ENCODE measurements around the gene REPS2. TPM values are rescaled to one million over a fixed set of nuclear protein-coding genes. Genes with fewer than 3 reads are reported as not detected.

Gene REPS2
- total and polyA plus RNA-seq, 5 donors from 2014 or later, result 0.05 to 0.74 (median 0.52) TPM; not detected in 2

DNA sequence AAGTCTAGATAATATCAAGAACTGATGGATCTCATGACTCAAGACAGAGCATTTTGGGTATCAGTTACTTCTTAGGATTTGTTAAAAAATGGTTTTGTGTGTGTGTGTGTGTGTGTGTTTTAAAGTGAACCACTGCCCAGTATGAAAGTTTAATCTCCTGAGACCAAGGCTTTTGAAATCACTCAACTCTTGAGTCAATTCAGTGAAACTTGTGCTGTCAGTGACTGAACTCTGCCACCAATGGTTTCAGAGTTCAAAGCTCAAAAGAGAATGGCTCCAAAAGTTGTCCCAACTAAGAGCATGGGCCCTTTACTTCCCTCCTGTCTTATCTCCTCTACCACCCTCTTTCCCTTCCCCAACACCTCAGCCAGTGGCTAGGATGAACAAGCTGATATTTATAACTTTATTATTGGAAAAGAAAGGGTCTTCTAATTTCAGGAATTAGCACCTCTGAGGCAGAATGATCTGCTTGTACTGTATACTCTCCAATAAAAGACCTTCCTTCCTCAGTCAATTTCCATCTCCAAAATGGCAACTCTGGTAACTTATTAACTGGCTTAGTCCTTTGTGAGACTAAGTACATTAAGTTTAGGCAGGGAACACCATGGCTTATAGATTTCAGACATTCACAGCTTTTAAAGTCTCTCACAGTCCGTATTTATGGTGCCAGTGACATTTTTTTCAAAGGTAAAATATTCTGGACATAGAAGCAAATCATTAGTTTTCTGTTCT is 152.2 kb downstream of the REPS2 start:
- no peaks in the 10 kb centered on the region for H3K27me3 ChIP-seq (ENCODE audit: control insufficient read depth, insufficient read depth, low read length)
- H3K36me3 ChIP-seq (ENCODE audit: control insufficient read depth, insufficient read depth, low read length), result no peaks in the 10 kb centered on the region
- H3K27ac Mint-ChIP-seq, result no peak overlapping the region
- no peaks in the 10 kb centered on the region for H3K4me1 Mint-ChIP-seq
- no peaks in the 10 kb centered on the region for H3K4me1 ChIP-seq (ENCODE audit: control insufficient read depth, insufficient read depth, low read length, poor library complexity, severe bottlenecking)
- no peaks in the 10 kb centered on the region for H3K9me3 ChIP-seq (ENCODE audit: control insufficient read depth in 2 of 2, low read length in 2 of 2)
- ATAC-seq (ENCODE audit: low read depth in 2 of 2) (no peak), DNase-seq (no peak)
- peaks cover 0 to 3% (median 0%) of the 10 kb centered on the region in 7 donors for H3K9me3 Mint-ChIP-seq
- H3K36me3 Mint-ChIP-seq, result no peaks in the 10 kb centered on the region
- H3K27me3 Mint-ChIP-seq, result no peaks in the 10 kb centered on the region
- no peak overlapping the region for H3K27ac ChIP-seq (ENCODE audit: insufficient read depth, low read length, poor library complexity, severe bottlenecking)
- H3K4me3 ChIP-seq (ENCODE audit: low read depth, low read length), result no peak overlapping the region
- H3K4me3 Mint-ChIP-seq, result no peak overlapping the region

DNA sequence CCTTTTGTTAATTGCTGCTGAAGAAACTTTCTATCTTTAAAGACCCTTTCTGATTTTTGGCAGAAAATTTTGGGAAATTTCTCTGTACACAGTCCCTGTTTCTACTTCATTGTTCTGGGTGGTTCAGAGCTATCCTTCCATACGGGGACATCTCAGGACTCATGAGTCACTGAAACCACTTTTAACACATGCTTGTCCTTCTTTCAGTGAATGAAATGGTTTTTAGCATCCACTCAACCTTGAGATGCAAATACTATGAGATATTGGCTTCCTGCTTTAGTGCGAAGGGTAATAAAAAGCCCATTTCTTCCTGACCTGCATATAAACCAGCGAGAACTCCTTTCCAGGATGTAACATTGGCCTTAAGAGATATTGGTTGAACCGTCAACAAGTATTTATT is 158.0 kb downstream of the REPS2 start:
- DNase-seq, result no peak
- Histone ChIP-seq H3K27ac (ENCODE audit: insufficient read depth, low read length, poor library complexity, severe bottlenecking) (no peak overlapping the region), H3K4me3 (ENCODE audit: low read depth, low read length) (no peak overlapping the region), H3K4me1 (ENCODE audit: control insufficient read depth, insufficient read depth, low read length, poor library complexity, severe bottlenecking) (no peaks in the 10 kb centered on the region), H3K27me3 (ENCODE audit: control insufficient read depth, insufficient read depth, low read length) (no peaks in the 10 kb centered on the region), H3K36me3 (ENCODE audit: control insufficient read depth, insufficient read depth, low read length) (no peaks in the 10 kb centered on the region), H3K9me3 (ENCODE audit: control insufficient read depth in 2 of 2, low read length in 2 of 2) (no peaks in the 10 kb centered on the region)
- Mint-ChIP-seq H3K9me3 (peaks cover 0 to 2% (median 0%) of the 10 kb centered on the region in 7 donors), H3K27ac (no peak overlapping the region), H3K27me3 (no peaks in the 10 kb centered on the region), H3K4me3 (no peak overlapping the region), H3K36me3 (no peaks in the 10 kb centered on the region), H3K4me1 (no peaks in the 10 kb centered on the region)
- no peak for ATAC-seq (ENCODE audit: low read depth in 2 of 2)

DNA sequence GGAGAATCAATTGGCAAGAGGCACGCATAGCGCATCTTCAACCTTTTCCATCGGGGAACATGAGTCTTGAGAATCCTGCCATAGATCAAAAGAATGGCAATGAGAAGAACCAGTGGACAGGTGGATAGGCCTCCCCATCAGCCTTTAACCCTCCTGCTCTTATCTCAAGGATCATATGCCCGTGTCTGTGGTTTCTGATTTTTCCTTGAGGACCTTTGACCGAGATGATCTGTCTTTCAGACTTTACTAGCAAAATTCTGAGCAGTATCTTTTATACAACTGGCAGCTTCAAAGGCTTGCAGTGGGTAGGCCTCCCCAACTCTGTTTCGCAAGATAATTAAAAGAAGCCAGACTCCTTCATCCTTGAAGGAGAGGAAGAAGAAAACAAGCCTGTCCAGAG is 174.4 kb downstream of the REPS2 start:
- no peak for DNase-seq

DNA sequence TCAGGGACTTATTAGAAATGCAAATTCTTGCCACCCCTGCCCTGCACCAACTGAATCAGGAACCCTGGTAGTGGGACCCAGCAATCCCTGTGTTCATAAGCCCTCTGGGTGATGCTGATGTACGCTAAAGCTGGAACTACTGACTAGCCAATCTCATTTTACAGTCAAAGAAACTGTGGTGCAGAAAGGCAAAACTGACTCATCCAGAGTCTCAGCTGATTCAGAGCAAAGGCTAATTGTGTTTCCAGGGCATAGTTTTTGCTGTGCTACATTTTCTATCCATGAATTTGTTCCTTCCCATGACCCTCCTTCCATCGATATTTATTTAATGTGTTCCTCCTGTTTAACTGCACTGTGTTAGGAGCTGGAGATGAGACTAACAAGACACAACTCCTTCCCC is 207.5 kb downstream of the REPS2 start:
- Histone ChIP-seq H3K27ac (ENCODE audit: insufficient read depth, low read length, poor library complexity, severe bottlenecking) (no peak overlapping the region), H3K4me1 (ENCODE audit: control insufficient read depth, insufficient read depth, low read length, poor library complexity, severe bottlenecking) (no peaks in the 10 kb centered on the region), H3K27me3 (ENCODE audit: control insufficient read depth, insufficient read depth, low read length) (no peaks in the 10 kb centered on the region), H3K4me3 (ENCODE audit: low read depth, low read length) (no peak overlapping the region), H3K36me3 (ENCODE audit: control insufficient read depth, insufficient read depth, low read length) (no peaks in the 10 kb centered on the region), H3K9me3 (ENCODE audit: control insufficient read depth in 2 of 2, low read length in 2 of 2) (no peaks in the 10 kb centered on the region)
- no peak overlapping the region for H3K4me3 Mint-ChIP-seq
- peaks cover 0 to 6% (median 0%) of the 10 kb centered on the region in 7 donors for H3K9me3 Mint-ChIP-seq
- H3K4me1 Mint-ChIP-seq, result no peaks in the 10 kb centered on the region
- H3K27me3 Mint-ChIP-seq, result no peaks in the 10 kb centered on the region
- ATAC-seq (ENCODE audit: low read depth in 2 of 2), result no peak
- no peak for DNase-seq
- H3K27ac Mint-ChIP-seq, result no peak overlapping the region
- H3K36me3 Mint-ChIP-seq, result no peaks in the 10 kb centered on the region

More for the DNA sequence above, 174.4 kb downstream of the REPS2 start:
- Mint-ChIP-seq H3K27me3 (no peaks in the 10 kb centered on the region), H3K27ac (no peak overlapping the region), H3K4me3 (no peak overlapping the region), H3K9me3 (peaks cover 0 to 2% (median 0%) of the 10 kb centered on the region in 7 donors), H3K4me1 (no peaks in the 10 kb centered on the region), H3K36me3 (no peaks in the 10 kb centered on the region)
- Histone ChIP-seq H3K27ac (ENCODE audit: insufficient read depth, low read length, poor library complexity, severe bottlenecking) (no peak overlapping the region), H3K4me1 (ENCODE audit: control insufficient read depth, insufficient read depth, low read length, poor library complexity, severe bottlenecking) (no peaks in the 10 kb centered on the region), H3K36me3 (ENCODE audit: control insufficient read depth, insufficient read depth, low read length) (no peaks in the 10 kb centered on the region), H3K9me3 (ENCODE audit: control insufficient read depth in 2 of 2, low read length in 2 of 2) (no peaks in the 10 kb centered on the region), H3K4me3 (ENCODE audit: low read depth, low read length) (no peak overlapping the region), H3K27me3 (ENCODE audit: control insufficient read depth, insufficient read depth, low read length) (no peaks in the 10 kb centered on the region)
- ATAC-seq (ENCODE audit: low read depth in 2 of 2), result no peak

DNA sequence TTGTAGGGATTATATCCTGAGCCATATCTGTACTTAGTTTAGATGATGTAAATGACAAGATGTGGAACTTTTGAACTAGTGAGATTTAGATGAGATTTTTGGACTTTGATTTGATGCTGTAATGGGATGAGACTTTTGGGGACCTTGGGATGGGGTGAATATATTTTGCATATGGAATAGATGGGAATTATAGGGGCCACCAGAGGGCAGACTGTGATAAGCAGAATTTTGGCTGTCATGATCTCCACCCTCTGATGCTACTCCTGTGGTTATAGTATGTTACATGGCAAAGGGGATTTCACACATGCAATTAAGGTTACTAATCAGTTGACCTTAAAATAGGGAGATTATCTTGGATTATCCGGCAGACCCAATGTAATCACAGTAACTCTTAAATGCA is 214.5 kb downstream of the REPS2 start:
- H3K4me1 ChIP-seq (ENCODE audit: control insufficient read depth, insufficient read depth, low read length, poor library complexity, severe bottlenecking), result no peaks in the 10 kb centered on the region
- ATAC-seq (ENCODE audit: low read depth in 2 of 2), result no peak
- no peaks in the 10 kb centered on the region for H3K27me3 ChIP-seq (ENCODE audit: control insufficient read depth, insufficient read depth, low read length)
- no peak overlapping the region for H3K4me3 ChIP-seq (ENCODE audit: low read depth, low read length)
- Mint-ChIP-seq H3K36me3 (no peaks in the 10 kb centered on the region), H3K27me3 (no peaks in the 10 kb centered on the region), H3K4me1 (no peaks in the 10 kb centered on the region), H3K27ac (no peak overlapping the region), H3K9me3 (peaks cover 0 to 18% (median 8%) of the 10 kb centered on the region in 7 donors), H3K4me3 (no peak overlapping the region)
- no peak overlapping the region for H3K27ac ChIP-seq (ENCODE audit: insufficient read depth, low read length, poor library complexity, severe bottlenecking)
- no peak for DNase-seq
- H3K9me3 ChIP-seq (ENCODE audit: control insufficient read depth in 2 of 2, low read length in 2 of 2), result peaks cover 4 to 9% of the 10 kb centered on the region in 2 experiments
- no peaks in the 10 kb centered on the region for H3K36me3 ChIP-seq (ENCODE audit: control insufficient read depth, insufficient read depth, low read length)

DNA sequence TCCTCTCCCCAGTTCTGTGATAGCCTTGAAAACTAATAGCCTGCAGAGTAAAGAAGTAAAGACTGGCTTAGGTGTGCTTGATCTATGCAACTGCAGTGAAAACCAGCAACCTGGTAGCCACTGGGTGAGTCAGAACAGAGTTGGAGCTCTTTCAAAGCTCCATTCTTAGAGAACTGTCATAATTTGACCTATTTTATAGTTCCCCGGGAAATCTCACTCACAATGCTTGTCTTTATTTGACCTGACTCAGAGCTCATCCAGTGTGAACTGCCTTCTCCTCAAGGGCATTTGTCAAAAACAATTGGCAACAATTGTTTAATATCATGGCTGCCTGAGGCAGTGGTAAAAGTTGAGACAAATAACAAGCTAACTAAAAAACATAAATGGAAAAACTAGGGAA is 215.5 kb downstream of the REPS2 start:
- no peaks in the 10 kb centered on the region for H3K4me1 ChIP-seq (ENCODE audit: control insufficient read depth, insufficient read depth, low read length, poor library complexity, severe bottlenecking)
- Mint-ChIP-seq H3K9me3 (peaks cover 0 to 18% (median 8%) of the 10 kb centered on the region in 7 donors), H3K27me3 (no peaks in the 10 kb centered on the region), H3K36me3 (no peaks in the 10 kb centered on the region), H3K4me3 (no peak overlapping the region), H3K4me1 (no peaks in the 10 kb centered on the region), H3K27ac (no peak overlapping the region)
- ATAC-seq (ENCODE audit: low read depth in 2 of 2), result no peak
- H3K9me3 ChIP-seq (ENCODE audit: control insufficient read depth in 2 of 2, low read length in 2 of 2), result peaks cover 4 to 9% of the 10 kb centered on the region in 2 experiments
- no peak overlapping the region for H3K27ac ChIP-seq (ENCODE audit: insufficient read depth, low read length, poor library complexity, severe bottlenecking)
- DNase-seq, result no peak
- H3K4me3 ChIP-seq (ENCODE audit: low read depth, low read length), result no peak overlapping the region
- no peaks in the 10 kb centered on the region for H3K27me3 ChIP-seq (ENCODE audit: control insufficient read depth, insufficient read depth, low read length)
- no peaks in the 10 kb centered on the region for H3K36me3 ChIP-seq (ENCODE audit: control insufficient read depth, insufficient read depth, low read length)

DNA sequence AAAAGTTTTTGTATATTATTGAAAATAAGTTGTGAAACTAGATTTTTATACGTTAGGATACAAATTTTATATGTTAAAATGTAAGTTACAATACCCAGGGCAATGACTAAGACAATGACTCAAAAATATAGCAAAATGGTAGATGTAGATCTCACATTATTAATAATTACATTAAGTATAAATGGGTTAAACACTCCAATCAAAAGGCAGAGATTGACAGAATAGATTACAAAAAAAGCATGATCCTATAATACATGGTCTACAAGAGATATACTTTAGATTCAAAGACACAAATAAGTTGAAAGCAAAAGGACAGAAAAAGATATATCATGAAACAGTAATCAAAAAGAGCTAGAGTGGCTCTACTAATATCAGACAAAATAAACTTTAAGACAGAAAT is 217.6 kb downstream of the REPS2 start:
- H3K27me3 Mint-ChIP-seq, result no peaks in the 10 kb centered on the region
- H3K4me3 Mint-ChIP-seq, result no peak overlapping the region
- H3K36me3 Mint-ChIP-seq, result no peaks in the 10 kb centered on the region
- Histone ChIP-seq H3K27me3 (ENCODE audit: control insufficient read depth, insufficient read depth, low read length) (no peaks in the 10 kb centered on the region), H3K27ac (ENCODE audit: insufficient read depth, low read length, poor library complexity, severe bottlenecking) (no peak overlapping the region), H3K4me3 (ENCODE audit: low read depth, low read length) (no peak overlapping the region), H3K9me3 (ENCODE audit: control insufficient read depth in 2 of 2, low read length in 2 of 2) (peaks cover 4 to 9% of the 10 kb centered on the region in 2 experiments), H3K4me1 (ENCODE audit: control insufficient read depth, insufficient read depth, low read length, poor library complexity, severe bottlenecking) (no peaks in the 10 kb centered on the region), H3K36me3 (ENCODE audit: control insufficient read depth, insufficient read depth, low read length) (no peaks in the 10 kb centered on the region)
- H3K9me3 Mint-ChIP-seq, result peaks cover 0 to 18% (median 8%) of the 10 kb centered on the region in 7 donors
- H3K4me1 Mint-ChIP-seq, result no peaks in the 10 kb centered on the region
- H3K27ac Mint-ChIP-seq, result no peak overlapping the region
- DNase-seq, result no peak
- no peak for ATAC-seq (ENCODE audit: low read depth in 2 of 2)

DNA sequence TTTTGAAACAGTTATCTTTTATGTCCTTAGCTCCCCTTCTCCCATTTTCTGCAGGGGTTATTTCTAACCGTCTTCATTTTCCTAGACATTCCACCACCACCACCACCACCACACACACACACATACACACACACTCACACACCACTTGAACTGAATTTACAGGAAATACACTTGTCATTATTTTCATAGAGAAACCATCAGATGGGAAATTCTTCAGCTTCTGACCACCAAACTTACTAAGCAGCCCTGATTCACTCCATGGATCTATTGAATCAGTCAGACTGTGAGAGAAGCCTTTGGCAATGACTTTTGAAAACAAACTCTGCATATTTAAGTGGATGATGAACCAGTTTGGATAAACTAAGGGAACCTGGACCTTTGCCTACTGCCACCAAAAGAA is 218.5 kb downstream of the REPS2 start:
- no peak overlapping the region for H3K4me3 Mint-ChIP-seq
- H3K27ac Mint-ChIP-seq, result no peak overlapping the region
- no peak overlapping the region for H3K4me3 ChIP-seq (ENCODE audit: low read depth, low read length)
- no peaks in the 10 kb centered on the region for H3K4me1 ChIP-seq (ENCODE audit: control insufficient read depth, insufficient read depth, low read length, poor library complexity, severe bottlenecking)
- H3K27me3 ChIP-seq (ENCODE audit: control insufficient read depth, insufficient read depth, low read length), result no peaks in the 10 kb centered on the region
- peaks cover 0 to 15% (median 8%) of the 10 kb centered on the region in 7 donors for H3K9me3 Mint-ChIP-seq
- ATAC-seq (ENCODE audit: low read depth in 2 of 2), result no peak
- DNase-seq, result no peak
- no peaks in the 10 kb centered on the region for H3K4me1 Mint-ChIP-seq
- no peak overlapping the region for H3K27ac ChIP-seq (ENCODE audit: insufficient read depth, low read length, poor library complexity, severe bottlenecking)
- no peaks in the 10 kb centered on the region for H3K27me3 Mint-ChIP-seq
- no peaks in the 10 kb centered on the region for H3K36me3 Mint-ChIP-seq
- no peaks in the 10 kb centered on the region for H3K36me3 ChIP-seq (ENCODE audit: control insufficient read depth, insufficient read depth, low read length)
- peaks cover 4 to 9% of the 10 kb centered on the region in 2 experiments for H3K9me3 ChIP-seq (ENCODE audit: control insufficient read depth in 2 of 2, low read length in 2 of 2)

All from CD4-positive, CD25-positive, alpha-beta regulatory T cell (primary cell).